ENCODE measurements around the gene COL24A1.
"Not testable (repeated sequence)": the region's sequence is repeated elsewhere in the genome, so short reads cannot be mapped to it uniquely, and the experiment has no call there.

The COL24A1 gene

DNA sequence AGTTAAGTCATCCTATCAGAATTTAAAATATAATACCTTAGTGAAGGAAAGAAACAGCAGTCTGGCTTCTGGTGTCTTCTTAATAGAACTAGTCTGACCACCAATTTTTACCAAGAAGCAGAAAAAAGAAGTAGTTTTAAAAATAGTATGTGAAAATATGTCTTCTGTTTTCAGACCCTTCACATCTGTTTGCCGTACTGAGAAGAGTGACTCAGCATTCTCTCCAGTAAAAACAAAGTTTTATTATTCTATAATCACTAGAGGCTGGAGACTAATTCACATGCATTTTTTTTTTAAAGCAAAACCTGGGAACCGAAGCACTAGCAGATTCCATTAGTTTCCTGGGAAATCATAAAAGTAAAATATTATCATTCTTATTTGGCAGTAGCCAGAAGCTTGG lies 163.8 kb downstream of the COL24A1 start:
- no peak for DNase-seq (ENCODE audit: low read depth in 2 of 2)

DNA sequence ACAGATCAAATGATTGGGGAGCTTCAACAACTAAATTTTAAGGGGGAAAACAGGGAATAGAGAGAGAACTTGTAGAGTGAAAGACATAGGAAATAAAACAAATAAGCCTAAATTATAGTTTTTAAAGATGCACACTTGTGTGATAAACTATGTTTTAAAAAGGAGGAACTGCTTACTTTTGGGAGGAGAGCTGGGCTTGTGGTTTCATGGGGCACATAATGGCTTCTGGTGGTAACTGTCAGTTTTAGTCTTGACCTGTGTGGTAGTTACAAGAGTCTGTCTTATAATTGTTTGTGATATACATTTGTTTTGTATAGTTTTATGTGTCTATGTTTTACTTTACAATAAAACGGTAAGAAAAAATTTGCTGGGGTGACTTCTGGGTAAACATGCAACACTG lies 165.3 kb downstream of the COL24A1 start:
- no peak for DNase-seq (ENCODE audit: low read depth in 2 of 2)

DNA sequence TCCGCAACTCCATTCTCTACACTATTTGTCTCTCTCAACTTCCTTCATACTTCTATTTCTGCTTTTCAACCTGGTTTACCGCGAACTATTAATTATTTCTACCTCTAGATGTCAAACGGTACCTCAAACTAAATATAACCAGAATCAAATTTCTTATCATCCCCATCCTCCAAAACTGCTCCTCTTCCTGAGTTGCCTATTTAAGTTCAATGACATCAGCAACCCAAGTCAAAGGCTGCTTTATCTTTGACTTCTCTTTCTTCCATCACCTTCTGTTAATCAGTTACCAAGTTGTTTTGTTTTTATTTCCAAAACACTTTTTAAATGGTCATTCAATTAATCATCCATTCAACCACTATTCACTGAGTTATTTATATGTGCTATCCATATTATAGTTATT lies 171.9 kb downstream of the COL24A1 start:
- no peak for DNase-seq (ENCODE audit: low read depth in 2 of 2)

GRCh38 chr1:85983316-85983715 lies 173.3 kb downstream of the COL24A1 start:
- DNase-seq (ENCODE audit: low read depth in 2 of 2): no peak

DNA sequence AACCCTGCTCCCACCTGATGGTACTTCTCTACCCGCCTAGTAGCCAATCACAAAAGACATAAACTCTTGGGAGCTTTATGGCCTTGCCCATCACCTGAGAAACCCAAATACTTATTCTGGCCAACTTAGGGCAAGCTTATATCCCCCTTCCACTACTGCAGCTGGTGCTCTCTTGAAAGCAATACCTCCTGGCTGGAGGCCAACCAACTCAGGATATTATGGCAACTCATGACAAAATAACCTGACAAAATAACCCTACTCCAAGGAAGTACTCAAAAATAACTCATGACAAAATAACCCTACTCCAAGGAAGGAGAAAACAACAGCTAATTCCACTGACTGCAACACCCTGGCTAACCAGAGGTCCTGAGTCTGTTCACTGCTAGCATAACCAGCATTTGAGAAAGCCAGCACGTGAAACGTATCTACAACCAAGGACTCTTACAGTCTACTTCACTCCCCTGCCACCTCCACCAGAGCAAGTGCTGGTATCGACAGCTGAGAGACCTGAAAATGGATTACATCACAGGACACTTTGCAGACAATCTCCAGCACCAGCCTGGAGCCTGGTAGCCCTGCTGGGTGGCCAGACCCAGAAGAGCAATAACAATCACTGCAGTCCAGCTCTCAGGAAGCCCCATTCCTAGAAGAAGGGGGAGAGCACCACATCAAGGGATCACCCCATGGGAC lies 179.9 kb downstream of the COL24A1 start:
- DNase-seq (ENCODE audit: low read depth in 2 of 2): no peak

- no peak for DNase-seq (ENCODE audit: low read depth in 2 of 2)
These were observed 180.6 kb downstream of the COL24A1 start for GRCh38 chr1:85975912-85976371.

GRCh38 chr1:85962457-85962856 lies 194.1 kb downstream of the COL24A1 start:
- DNase-seq (ENCODE audit: low read depth in 2 of 2): no peak

DNA sequence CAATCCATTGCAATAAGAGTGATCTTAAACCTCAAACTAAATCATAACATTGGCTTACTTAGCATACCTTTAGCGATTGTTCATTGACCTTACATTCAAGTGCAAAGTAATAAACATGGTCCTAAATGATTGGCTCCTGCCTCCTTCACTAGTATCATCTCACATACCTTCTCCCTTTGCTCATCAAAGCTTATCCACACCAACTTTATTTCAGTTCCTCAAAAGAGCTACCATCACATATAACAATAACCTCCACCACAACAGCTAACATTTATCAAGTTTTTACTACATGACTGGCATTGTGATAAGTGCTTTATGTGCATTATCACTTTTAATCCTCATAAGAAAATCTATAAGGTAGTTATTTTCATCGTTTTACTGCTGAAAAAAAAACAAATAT lies 198.8 kb downstream of the COL24A1 start:
- no peak for DNase-seq (ENCODE audit: low read depth in 2 of 2)

- not testable (repeated sequence) for DNase-seq (ENCODE audit: low read depth in 2 of 2)
These were observed 201.4 kb downstream of the COL24A1 start for GRCh38 chr1:85955218-85955617.

DNA sequence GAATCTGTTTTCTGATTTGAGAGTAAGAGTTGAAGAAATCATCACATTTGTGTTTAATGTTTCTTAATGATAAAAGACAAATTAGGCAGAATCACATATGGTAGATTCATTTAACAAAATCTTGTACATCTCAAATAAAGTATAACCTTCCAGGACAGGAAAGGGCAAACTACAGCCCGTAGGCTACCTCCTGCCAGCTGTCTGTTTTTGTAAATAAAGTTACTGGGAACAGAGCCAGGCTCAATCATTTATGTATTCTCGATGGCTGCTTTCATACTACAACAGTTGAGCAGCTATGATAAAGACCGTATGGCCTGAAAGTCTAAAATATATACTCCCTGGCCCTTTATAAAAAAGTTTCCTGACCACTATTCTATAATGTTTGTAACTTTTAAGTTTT lies 204.1 kb downstream of the COL24A1 start:
- no peak for DNase-seq (ENCODE audit: low read depth in 2 of 2)

DNA sequence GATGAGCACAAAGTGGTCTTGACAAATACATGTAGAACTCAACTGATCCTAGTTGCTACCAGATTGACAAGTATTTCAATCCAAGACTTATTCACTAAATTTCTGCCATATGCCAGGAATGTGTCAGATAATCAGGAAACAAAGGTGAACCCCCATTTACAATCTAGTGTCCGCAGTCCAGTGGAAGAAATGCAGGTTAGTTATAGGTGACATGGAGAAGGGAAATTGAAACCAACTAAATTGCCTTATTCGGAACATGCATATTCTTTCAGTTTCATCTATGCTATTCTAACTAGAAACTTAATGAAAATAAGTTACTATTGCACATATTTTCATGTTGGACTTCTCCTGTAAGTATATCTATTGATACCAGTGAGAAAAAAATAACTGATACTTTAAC lies 209.4 kb downstream of the COL24A1 start:
- DNase-seq (ENCODE audit: low read depth in 2 of 2): no peak

DNA sequence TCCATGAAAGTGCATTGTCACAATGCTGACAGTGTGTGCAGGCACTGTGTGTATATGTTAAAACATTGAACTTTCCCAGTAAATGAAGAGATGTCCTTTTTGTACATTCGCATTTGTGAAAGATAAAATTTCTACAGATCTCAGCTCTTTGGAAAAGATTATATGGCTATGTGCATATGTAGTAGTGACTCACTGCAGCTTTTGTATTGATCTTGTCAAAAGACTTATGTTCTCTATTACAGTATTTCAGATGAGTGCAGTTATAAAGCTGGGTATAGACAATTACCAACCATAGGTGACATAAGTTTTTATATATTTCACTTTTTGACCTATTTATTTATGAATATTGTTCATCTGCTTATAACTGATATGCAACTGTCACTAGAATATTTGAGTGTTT lies 212.6 kb downstream of the COL24A1 start:
- DNase-seq (ENCODE audit: low read depth in 2 of 2): no peak

GRCh38 chr1:85943526-85943925 lies 213.0 kb downstream of the COL24A1 start:
- DNase-seq (ENCODE audit: low read depth in 2 of 2): no peak

GRCh38 chr1:85940656-85941306 lies 215.8 kb downstream of the COL24A1 start:
- no peak for DNase-seq (ENCODE audit: low read depth in 2 of 2)

- no peak for DNase-seq (ENCODE audit: low read depth in 2 of 2)
These were observed 217.7 kb downstream of the COL24A1 start for GRCh38 chr1:85938829-85939228.

GRCh38 chr1:85936470-85936869 lies 220.1 kb downstream of the COL24A1 start:
- DNase-seq (ENCODE audit: low read depth in 2 of 2): no peak

- DNase-seq (ENCODE audit: low read depth in 2 of 2): no peak
These were observed 220.5 kb downstream of the COL24A1 start for GRCh38 chr1:85936057-85936456.

DNA sequence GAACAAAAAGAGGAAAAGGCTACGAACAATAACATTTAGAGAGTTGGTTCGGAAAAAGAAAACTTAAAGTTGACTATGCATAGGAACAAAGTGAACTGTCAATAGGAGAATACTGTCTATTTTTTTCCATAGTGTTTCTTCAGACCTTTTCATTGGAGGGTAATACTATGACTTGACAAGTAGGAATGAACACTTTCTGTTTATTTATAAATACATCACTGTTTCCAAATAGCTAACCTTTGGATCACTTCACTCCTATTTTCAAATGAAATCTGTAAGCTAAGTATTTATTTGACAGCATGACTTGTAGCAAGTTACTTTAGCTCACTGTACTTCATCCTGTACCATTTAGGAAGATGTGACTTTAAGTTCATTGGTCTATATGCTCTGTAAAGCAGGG lies 221.3 kb downstream of the COL24A1 start:
- DNase-seq (ENCODE audit: low read depth in 2 of 2): no peak

- no peak for DNase-seq (ENCODE audit: low read depth in 2 of 2)
These were observed 222.1 kb downstream of the COL24A1 start for GRCh38 chr1:85934516-85934915.

- DNase-seq (ENCODE audit: low read depth in 2 of 2): no peak
These were observed 222.6 kb downstream of the COL24A1 start for GRCh38 chr1:85933961-85934360.

GRCh38 chr1:85911742-85912141 lies 244.8 kb downstream of the COL24A1 start:
- DNase-seq (ENCODE audit: low read depth in 2 of 2): no peak

DNA sequence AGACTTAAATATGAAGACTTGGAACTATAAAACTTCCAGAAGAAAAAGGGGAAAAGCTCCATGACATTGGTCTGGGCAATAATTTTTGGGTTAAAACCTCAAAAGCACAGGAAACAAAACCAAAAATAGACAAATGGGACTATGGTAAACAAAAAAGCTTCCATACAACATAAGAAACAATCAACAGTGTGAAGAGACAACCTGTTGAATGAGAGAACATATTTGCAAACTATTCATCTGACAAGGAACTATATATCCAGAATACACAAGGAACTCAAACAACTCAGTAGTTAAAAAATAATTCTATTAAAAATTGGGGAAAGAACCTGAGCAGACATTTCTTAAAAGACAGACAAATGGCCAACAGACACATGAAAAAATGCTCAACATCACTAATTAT lies 255.7 kb downstream of the COL24A1 start:
- no peak for DNase-seq (ENCODE audit: low read depth in 2 of 2)

- DNase-seq (ENCODE audit: low read depth in 2 of 2): no peak
These were observed 257.7 kb downstream of the COL24A1 start for GRCh38 chr1:85898861-85899260.

DNA sequence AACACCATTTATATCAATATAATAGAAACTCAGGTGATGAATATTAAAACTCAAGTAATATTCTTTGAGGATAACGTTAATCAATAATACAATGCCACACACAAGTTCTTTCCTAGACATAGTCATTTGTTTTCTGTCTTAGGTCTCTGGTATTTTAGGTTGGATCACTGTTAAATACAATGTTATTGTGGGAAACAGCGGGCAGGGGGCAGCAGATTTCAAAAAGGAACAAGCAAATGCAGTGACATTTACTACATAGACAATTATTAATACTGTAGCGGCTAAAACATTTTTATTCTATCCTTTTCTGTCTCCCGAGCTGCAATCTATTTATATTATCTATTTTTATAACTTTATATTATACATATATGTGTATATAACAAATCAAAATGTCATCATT lies 261.9 kb downstream of the COL24A1 start:
- peak in 1 of 2 donors; percentile 0 for DNase-seq (ENCODE audit: low read depth in 2 of 2)
